AG04449 (cell line): ENCODE measurements around the gene NPAS2.

Source experiments
- CTCF ChIA-PET: fragments of 350-600 bp; formaldehyde crosslinking; extraction: SDS; loops from one replicate; lab custom pipeline; 2021; ENCODE audit warnings: antibody characterized with exemption; lab: Yijun Ruan, JAX
- POLR2A ChIA-PET: fragments of 400-600, 350-600 bp; formaldehyde crosslinking; extraction: SDS; loops from one replicate; lab custom pipeline; 2020; ENCODE audit warnings: antibody characterized with exemption, inconsistent platforms; lab: Yijun Ruan, JAX
- DNase-seq: peaks from one replicate; pipeline ENCODE4 v3.0.0-alpha.2; 2010; ENCODE audit warnings: low read depth, low spot score
- H3K4me3 ChIP-seq: 2 replicates; pipeline ENCODE4 v1.5.1; 2011; ENCODE audit warnings: low read depth, mild to moderate bottlenecking, control low read depth, low read length
- TF ChIP-seq, protein P1 (sequence below): IDR thresholded peaks from one replicate; pipeline ENCODE4 v1.5.1; 2011; ENCODE audit warnings: mild to moderate bottlenecking, moderate library complexity, low read length, control low read depth, inconsistent platforms; ENCODE audit not compliant: insufficient read depth; ENCODE audit errors: missing control alignments

Gene NPAS2

DNA sequence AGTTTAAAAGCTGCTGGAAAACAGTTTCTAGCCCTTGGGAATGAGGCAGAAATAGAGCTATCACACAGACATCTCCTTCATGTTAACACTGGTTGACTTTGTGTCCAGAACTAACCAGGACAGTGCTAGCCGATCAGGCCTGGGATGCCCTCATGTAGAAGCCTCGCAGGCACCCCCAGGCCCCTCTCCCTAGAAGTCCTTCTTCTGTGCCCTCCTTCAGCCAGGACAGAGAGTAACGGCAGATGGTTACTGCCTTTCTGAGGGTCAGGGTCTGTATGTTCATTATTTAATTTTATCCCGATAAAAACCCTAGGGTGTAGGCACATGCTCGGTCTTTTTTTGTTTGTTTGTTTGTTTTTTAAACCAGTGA, 171.4 kb downstream of the NPAS2 start:
- DNase-seq, result no peak
- POLR2A ChIA-PET, result no interaction called here
- CTCF ChIA-PET, result interaction anchor here (1.7 kb wide), 1 partner anchor 381 kb away, joined by 5 read pairs; no protein-coding TSS in a partner anchor
- TF ChIP-seq, protein P1, sequence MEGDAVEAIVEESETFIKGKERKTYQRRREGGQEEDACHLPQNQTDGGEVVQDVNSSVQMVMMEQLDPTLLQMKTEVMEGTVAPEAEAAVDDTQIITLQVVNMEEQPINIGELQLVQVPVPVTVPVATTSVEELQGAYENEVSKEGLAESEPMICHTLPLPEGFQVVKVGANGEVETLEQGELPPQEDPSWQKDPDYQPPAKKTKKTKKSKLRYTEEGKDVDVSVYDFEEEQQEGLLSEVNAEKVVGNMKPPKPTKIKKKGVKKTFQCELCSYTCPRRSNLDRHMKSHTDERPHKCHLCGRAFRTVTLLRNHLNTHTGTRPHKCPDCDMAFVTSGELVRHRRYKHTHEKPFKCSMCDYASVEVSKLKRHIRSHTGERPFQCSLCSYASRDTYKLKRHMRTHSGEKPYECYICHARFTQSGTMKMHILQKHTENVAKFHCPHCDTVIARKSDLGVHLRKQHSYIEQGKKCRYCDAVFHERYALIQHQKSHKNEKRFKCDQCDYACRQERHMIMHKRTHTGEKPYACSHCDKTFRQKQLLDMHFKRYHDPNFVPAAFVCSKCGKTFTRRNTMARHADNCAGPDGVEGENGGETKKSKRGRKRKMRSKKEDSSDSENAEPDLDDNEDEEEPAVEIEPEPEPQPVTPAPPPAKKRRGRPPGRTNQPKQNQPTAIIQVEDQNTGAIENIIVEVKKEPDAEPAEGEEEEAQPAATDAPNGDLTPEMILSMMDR, result no peak
- H3K4me3 ChIP-seq, result no peak overlapping the region

DNA sequence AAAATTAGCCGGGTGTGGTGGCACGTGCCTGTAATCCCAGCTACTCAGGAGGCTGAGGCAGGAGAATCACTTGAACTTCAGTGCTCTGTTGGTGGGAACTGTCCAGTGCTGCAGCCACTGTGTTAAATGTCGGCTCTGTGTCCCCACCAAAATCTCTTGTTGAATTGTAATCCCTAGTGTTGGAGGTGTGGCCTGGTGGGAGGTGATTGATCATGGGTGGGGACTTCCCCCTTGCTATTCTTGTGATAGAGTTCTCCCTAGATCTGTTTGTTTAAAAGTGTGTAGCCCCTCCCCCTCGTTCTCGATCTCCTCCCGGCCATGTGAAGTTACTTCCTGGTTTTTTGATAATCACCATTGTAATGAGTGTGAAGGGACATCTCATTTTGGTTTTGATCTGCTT, 172.3 kb downstream of the NPAS2 start:
- ChIA-PET POLR2A (no interaction called here), CTCF (no interaction called here)
- H3K4me3 ChIP-seq, result no peak overlapping the region
- TF ChIP-seq, protein P1, result no peak
- DNase-seq, result no peak

DNA sequence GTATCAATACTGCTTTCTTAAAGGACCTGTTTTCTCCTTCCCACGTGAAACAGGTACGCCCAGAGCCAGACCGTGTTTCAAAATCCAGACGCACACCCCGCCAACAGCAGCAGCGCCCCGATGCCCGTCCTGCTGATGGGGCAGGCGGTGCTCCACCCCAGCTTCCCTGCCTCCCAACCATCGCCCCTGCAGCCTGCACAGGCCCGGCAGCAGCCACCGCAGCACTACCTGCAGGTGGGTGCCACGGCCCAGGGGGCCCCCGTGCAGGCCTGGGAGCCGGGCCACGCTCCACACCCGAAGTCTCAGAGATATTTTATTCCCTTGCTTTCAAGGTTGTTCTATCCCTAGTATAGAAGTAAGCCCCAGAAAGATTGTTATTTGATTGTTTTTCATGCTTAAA, 173.4 kb downstream of the NPAS2 start:
- no peak for DNase-seq
- ChIA-PET POLR2A (no interaction called here), CTCF (interaction anchor here (1.2 kb wide), 1 partner anchor 7 kb away, joined by 5 read pairs; no protein-coding TSS in a partner anchor)
- H3K4me3 ChIP-seq, result no peak overlapping the region
- TF ChIP-seq, protein P1, result no peak

DNA sequence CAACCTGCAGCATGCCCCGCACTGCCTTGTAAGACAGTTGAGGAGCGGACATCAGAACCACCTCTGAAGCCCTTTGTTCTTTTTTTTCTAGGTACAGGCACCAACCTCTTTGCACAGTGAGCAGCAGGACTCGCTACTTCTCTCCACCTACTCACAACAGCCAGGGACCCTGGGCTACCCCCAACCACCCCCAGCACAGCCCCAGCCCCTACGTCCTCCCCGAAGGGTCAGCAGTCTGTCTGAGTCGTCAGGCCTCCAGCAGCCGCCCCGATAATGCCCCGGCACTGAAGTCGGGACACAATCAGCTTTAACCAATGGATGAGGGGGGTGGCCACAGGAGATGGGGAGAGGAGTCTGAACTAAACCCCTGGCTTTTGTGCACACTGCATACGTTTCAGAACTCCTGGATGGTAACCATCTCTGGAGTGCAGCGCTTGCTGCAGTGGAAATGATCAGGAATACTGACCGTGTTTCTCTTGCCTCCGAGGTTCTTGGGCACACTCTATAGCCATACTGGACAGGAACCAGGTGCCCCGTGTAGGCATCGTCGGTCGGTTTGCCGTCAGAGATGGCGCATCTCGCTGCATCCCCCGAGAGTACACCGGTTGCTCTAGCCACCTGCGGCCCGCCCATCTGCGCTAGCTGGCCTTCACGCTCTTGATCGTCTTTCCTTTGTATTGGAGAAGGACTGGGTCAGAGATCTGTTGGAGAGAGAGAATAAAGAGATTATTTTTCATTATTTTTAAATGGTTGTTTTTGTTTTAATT, 175.6 kb downstream of the NPAS2 start:
- ChIA-PET CTCF (interaction anchor here (0.8 to 1.6 kb wide), 2 partner anchors 10 to 265 kb away, joined by 3 to 5 read pairs; no protein-coding TSS in a partner anchor), POLR2A (no interaction called here)
- no peak overlapping the region for H3K4me3 ChIP-seq
- no peak for DNase-seq
- TF ChIP-seq, protein P1, result no peak

DNA sequence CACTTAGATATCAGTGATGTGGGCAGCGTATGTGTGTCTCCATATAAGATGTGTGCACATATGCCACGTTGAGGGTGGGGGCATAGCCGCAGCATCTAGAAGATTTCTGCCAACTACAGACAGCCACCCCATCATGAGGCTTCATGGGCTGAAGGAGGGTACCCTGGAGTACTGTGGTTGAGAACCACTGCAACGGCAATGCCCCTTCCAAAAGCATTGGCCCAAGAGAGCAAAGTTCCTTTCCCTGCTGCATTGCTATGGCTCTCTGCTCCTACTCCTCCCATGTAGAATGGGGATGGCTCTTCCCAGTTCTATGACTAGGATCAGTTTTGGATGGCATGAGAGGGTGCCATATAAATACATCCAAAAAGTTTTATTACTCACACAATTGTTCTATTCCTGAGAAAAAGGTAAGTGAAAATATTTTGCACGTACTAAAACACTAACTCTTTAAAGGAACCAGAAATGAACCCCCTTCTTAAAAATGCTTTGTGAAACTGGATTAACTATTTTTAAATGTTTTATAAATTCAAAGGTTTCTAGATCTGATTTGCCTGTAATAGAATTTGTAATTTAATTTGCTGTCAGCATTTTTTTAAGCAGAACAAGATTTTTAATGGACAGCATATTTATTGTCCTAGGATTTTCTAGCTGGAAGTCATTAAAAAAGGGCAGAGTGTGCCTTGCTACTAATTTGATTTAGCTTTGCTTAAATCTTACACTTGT, 177.7 kb downstream of the NPAS2 start:
- TF ChIP-seq, protein P1, result no peak
- ChIA-PET CTCF (interaction anchor here (0.7 to 2.7 kb wide), 3 partner anchors 10 to 388 kb away, joined by 3 to 8 read pairs (median 4); no protein-coding TSS in a partner anchor), POLR2A (no interaction called here)
- H3K4me3 ChIP-seq, result no peak overlapping the region
- DNase-seq, result no peak

DNA sequence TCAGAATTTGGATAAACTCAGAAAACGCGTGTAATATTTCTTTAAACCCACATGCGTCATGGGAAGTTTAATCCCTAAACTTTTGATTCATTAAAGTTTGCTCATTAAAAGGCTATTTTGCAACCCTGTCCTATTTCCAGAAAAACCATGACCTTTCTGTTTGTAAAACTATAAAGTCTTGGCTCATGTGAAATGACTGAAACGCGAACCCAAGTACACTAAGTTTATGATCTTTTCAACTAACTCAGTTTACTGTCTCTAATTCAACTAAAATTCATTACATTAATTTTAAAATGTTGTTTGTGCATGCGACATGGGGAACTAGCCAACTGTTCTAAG, 178.3 kb downstream of the NPAS2 start:
- ChIA-PET CTCF (interaction anchor here (0.7 to 2.7 kb wide), 4 partner anchors 11 to 388 kb away, joined by 3 to 11 read pairs (median 6); no protein-coding TSS in a partner anchor), POLR2A (no interaction called here)
- no peak overlapping the region for H3K4me3 ChIP-seq
- TF ChIP-seq, protein P1, result no peak
- DNase-seq, result no peak
